Stimulated activated CD4-positive, alpha-beta T cell treated with anti-CD3 and anti-CD28 coated beads, Interleukin-15, amount 100 ng/mL, for 1 hour (primary cell): ENCODE measurements around the gene F2RL2.

ENCODE experiments used
- DNase-seq, 2 donors: peaks; one replicate each; pipeline ENCODE4 v3.0.0-alpha.2; 2020; ENCODE audit warnings: low read depth in 1 of 2, low spot score in 1 of 2

F2RL2 gene

DNA sequence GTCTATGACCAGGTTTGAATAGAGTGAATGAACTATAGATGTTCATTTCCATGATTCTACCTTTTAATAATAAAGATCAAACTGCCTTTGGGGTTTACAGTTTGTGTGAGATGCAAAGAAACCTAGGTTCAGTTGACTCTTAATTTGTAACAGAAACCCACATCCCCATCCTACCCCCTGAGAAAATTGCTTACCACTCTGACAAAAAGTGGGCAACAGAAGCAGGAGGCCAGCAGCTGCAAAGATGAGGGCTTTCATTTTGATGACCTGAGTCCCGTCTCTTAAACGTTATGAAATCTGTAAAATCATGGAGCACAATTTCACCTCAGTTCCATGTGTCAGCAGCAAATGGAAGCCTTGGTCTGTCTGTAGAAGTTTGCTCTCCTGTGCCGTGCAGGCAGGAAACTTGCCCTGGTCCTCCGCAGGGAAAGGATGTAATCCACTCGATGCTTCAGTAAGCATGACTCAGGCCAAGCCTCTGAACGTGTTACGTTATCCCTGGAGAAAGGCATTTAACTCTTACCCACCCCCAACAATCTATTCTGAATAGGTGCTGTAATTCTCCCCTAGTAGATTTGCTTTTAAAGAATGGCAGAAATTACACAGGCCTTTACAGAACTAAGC lies at the start of gene F2RL2:
TSS of gene F2RL2 (minus strand) at position 431 of the 624 bp plus-strand sequence. CDS start at position 258, 173 bp downstream.
- no peak for DNase-seq

DNA sequence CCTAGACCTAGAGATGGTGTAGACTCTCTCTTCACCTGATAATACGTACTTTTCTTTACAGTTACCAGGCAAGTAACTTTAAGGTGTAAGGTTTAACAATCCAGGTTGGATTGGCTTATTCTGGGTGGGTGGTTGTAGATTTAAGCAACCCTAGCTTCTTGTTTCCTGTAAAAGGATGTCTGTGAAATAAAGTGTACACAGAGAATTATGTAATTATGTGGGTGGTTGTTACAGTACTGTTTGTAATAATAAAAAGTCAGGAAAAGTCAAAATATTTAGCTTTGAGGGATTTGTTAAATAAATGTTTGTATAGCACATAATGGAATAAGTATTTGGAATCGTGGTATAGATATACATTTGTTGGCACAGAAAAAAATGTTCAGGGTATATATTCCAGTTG lies 49.0 kb upstream of the F2RL2 start:
- no peak for DNase-seq

DNA sequence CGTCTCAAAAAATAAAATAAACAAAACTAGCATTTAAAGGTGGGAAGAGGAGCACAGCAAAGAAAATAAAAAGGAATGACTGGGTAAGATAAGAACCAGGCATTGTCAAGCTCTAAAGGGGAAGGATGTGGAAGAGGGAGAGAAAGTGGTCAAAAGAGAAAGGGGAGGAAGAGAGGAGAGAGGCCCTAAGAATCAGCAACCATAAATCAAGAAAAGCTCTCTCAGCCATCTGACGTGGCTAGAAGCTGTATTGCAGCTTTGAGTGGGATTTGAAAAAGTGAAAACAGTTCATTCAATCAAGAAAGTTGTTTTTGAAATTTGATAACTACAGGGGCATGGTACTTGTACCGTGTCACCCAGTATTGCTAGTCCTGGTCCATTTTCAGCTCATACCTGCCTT lies 47.3 kb upstream of the F2RL2 start:
- DNase-seq, result no peak

DNA sequence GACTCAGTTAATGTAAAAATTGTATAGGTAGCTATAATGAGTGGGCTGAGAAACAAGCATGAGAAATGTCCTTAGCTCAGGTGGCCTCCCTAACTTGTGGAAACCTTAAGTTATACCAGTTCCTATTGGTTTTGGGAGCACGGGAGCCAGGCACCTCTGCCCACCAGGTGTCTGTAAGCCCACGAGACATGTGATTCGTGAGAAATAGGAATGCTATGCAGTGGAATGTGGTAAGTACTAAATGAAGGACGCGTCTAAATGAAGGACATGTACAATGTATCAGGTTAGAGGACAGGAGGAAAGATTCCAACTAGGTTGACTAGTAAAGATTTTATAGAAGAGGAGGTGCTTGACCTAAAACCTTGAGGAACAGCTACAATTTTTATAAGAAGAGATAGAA lies 46.0 kb upstream of the F2RL2 start:
- no peak for DNase-seq

DNA sequence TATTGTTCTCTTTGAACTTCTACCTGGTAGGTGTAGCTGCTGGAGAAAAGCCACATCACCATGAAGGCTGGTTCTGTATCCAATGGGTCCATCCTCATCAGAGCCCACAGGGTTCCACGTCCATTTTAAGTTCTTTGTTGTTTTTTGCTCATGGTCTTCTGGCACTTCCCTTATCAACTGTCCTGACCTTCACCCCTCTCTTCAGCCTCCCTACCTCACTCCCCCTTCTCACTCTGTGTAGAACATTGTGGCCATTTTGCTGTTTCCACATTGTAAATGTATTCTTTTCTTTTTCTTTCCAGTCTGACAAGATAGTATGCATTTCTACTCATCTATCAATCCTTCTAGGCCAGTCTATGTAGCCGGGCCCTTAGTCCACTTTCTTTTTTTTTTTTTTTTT lies 44.3 kb upstream of the F2RL2 start:
- DNase-seq, result no peak

- DNase-seq, result no peak
Observed at GRCh38 chr5:76664079-76664478, 40.9 kb upstream of the F2RL2 start.

DNA sequence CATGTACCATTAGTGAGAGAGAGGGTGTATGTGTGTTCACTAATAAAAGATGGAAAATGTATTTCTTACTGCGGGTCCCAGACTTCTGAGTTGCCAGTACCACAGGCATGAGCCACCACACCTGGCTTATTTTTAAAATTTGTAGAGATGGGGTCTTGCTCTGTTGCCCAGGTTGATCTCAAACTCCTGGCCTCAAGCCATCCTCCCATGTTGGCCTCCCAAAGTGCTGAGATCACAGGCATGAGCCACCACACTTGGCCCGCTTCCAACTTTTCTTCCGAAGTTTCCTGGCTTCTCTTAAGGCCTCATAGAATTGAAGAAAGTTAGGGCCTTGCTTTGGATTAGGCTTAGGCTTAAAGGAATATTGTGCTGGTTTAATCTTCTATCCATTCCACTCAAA lies 40.4 kb upstream of the F2RL2 start:
- no peak for DNase-seq

- DNase-seq, result no peak
Observed at GRCh38 chr5:76662521-76662920, 39.3 kb upstream of the F2RL2 start.

GRCh38 chr5:76660360-76660759 lies 37.2 kb upstream of the F2RL2 start:
- no peak for DNase-seq

GRCh38 chr5:76657683-76658311 lies 34.6 kb upstream of the F2RL2 start:
- no peak for DNase-seq

GRCh38 chr5:76657091-76657490 lies 33.9 kb upstream of the F2RL2 start:
- no peak for DNase-seq

GRCh38 chr5:76652809-76653414 lies 29.7 kb upstream of the F2RL2 start:
- DNase-seq, result no peak

- DNase-seq, result no peak
Observed at GRCh38 chr5:76649140-76649539, 25.9 kb upstream of the F2RL2 start.

- DNase-seq, result no peak
Observed at GRCh38 chr5:76643371-76643770, 20.2 kb upstream of the F2RL2 start.

- DNase-seq, result no peak
Observed at GRCh38 chr5:76642390-76643040, 19.3 kb upstream of the F2RL2 start.

- DNase-seq, result peak; percentile 8 to 20
Observed at GRCh38 chr5:76641514-76642120, 18.4 kb upstream of the F2RL2 start.

DNA sequence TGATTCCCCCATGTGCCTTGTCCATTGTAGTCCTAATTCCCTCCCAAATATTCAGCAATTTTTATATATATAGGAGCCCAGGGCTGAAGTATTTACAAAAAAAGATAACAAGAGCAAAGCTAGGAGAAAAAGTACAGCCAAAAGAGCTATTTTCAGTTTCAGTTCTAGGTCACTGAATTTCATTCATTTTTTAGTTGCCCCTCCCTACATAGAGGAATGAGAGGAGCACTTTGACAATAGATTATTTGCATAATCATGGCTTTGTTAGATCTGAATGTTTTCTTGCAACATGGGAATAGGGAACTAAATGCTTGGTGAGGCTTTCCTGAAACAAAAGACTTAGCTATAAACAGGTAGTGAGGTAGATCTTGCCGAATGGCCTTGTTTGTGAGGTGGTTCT lies 15.3 kb upstream of the F2RL2 start:
- DNase-seq, result no peak

GRCh38 chr5:76637490-76637889 lies 14.3 kb upstream of the F2RL2 start:
- no peak for DNase-seq

- no peak for DNase-seq
Observed at GRCh38 chr5:76634661-76635060, 11.5 kb upstream of the F2RL2 start.

DNA sequence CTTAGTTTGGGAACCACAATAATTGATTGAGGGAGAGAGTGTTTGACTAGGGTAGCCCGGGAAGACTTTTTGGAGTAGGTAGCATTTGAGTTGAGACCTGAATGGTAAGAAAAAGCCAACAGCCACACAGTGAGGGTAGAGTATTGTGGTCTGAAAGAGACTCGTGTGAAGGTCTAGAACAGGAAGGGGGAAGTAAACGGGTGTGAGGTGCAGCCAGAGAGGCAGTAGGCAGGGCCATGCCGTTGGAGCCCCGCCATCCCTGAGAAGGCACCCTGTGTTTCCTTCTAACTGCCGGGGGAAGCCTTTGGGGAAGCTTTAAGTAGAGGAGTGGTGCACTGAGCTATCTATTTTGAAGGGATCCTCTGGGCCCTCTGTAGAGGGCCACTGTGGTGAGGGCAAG lies 3.5 kb upstream of the F2RL2 start:
- no peak for DNase-seq

- DNase-seq, result no peak
Observed at GRCh38 chr5:76625087-76625815, 2.0 kb upstream of the F2RL2 start.
